ENCODE results near the gene FHIP1B.

- TF ChIP-seq EZH2phosphoT487 (IDR thresholded peaks at IDR 0.05; ENCODE audit: insufficient read depth, low read depth): no peak
- TF ChIP-seq EZH2 (IDR thresholded peaks at IDR 0.05; ENCODE audit: insufficient read depth, poor library complexity, severe bottlenecking): no peak
Measured at GRCh38 chr11:6194065-6194581, 40.3 kb downstream of the FHIP1B start.
